ENCODE data around the gene CYB561D1.
"Not testable (repeated sequence)": the region's sequence is repeated elsewhere in the genome, so short reads cannot be mapped to it uniquely, and the experiment has no call there.

Gene CYB561D1

GRCh38 chr1:109466452-109467300 is 27.2 kb upstream of the CYB561D1 start, which contains the start of gene SYPL2:
Gene SYPL2, plus strand, starts transcription at chr1:109466546. Its CDS starts 298 bp downstream, at chr1:109466844.
- DNase-seq (ENCODE audit: low read depth): no peak
- TF ChIP-seq CTCF (IDR thresholded peaks at IDR 0.05; ENCODE audit: low read length, missing control alignments): no peak
- peak within 1 kb of the TSS; percentile 40 for H3K4me3 ChIP-seq (replicated peaks; ENCODE audit: low read depth, low read length)

- H3K4me3 ChIP-seq (replicated peaks; ENCODE audit: low read depth, low read length): no peak overlapping the region
- DNase-seq (ENCODE audit: low read depth): no peak
- no peak for TF ChIP-seq CTCF (IDR thresholded peaks at IDR 0.05; ENCODE audit: low read length, missing control alignments)
Observed at GRCh38 chr1:109467301-109467777, 26.6 kb upstream of the CYB561D1 start.

GRCh38 chr1:109468061-109468460 is 25.8 kb upstream of the CYB561D1 start:
- no peak for TF ChIP-seq CTCF (IDR thresholded peaks at IDR 0.05; ENCODE audit: low read length, missing control alignments)
- no peak overlapping the region for H3K4me3 ChIP-seq (replicated peaks; ENCODE audit: low read depth, low read length)
- no peak for DNase-seq (ENCODE audit: low read depth)

- no peak for TF ChIP-seq CTCF (IDR thresholded peaks at IDR 0.05; ENCODE audit: low read length, missing control alignments)
- no peak overlapping the region for H3K4me3 ChIP-seq (replicated peaks; ENCODE audit: low read depth, low read length)
- no peak for DNase-seq (ENCODE audit: low read depth)
Observed at GRCh38 chr1:109468903-109469302, 25.0 kb upstream of the CYB561D1 start.

- DNase-seq (ENCODE audit: low read depth): no peak
- H3K4me3 ChIP-seq (replicated peaks; ENCODE audit: low read depth, low read length): no peak overlapping the region
- no peak for TF ChIP-seq CTCF (IDR thresholded peaks at IDR 0.05; ENCODE audit: low read length, missing control alignments)
Observed at GRCh38 chr1:109470245-109470644, 23.6 kb upstream of the CYB561D1 start.

GRCh38 chr1:109472779-109473178 is 21.1 kb upstream of the CYB561D1 start:
- no peak for DNase-seq (ENCODE audit: low read depth)
- no peak for TF ChIP-seq CTCF (IDR thresholded peaks at IDR 0.05; ENCODE audit: low read length, missing control alignments)
- H3K4me3 ChIP-seq (replicated peaks; ENCODE audit: low read depth, low read length): no peak overlapping the region

GRCh38 chr1:109473284-109474057 is 20.4 kb upstream of the CYB561D1 start:
- DNase-seq (ENCODE audit: low read depth); H3K4me3 ChIP-seq (replicated peaks; ENCODE audit: low read depth, low read length): not testable (repeated sequence)

Data from fibroblast of pulmonary artery (primary cell).